VCaP (cell line): Measurements from ENCODE around the gene SUMO3.

ENCODE experiments used
- H3K27ac ChIP-seq: fragments of 450-650 bp; 2 replicates; pipeline ENCODE4 v1.5.1; 2017
- TF ChIP-seq, protein P1 (sequence below): fragments of 450-650 bp; conservative IDR thresholded peaks from 2 replicates; pipeline ENCODE4 v1.5.1; 2017; ENCODE audit warnings: mild to moderate bottlenecking, moderate library complexity

Gene SUMO3

DNA sequence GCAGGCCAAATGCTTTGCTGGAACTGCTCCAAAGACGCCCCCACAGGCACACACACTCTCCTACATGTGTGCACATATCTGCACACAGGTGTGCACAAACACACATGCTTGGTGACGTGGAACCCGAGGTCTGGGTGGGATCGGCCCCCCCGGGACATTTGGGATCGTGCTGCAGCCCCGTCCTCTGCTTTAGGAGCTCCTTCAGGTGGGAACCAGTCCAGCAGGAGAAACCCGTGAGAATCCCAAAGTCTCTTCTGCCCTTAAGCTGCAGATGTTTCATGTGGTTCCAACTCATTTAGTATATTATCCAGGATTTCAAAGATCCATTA is 54.8 kb downstream of the SUMO3 start:
- TF ChIP-seq, protein P1, sequence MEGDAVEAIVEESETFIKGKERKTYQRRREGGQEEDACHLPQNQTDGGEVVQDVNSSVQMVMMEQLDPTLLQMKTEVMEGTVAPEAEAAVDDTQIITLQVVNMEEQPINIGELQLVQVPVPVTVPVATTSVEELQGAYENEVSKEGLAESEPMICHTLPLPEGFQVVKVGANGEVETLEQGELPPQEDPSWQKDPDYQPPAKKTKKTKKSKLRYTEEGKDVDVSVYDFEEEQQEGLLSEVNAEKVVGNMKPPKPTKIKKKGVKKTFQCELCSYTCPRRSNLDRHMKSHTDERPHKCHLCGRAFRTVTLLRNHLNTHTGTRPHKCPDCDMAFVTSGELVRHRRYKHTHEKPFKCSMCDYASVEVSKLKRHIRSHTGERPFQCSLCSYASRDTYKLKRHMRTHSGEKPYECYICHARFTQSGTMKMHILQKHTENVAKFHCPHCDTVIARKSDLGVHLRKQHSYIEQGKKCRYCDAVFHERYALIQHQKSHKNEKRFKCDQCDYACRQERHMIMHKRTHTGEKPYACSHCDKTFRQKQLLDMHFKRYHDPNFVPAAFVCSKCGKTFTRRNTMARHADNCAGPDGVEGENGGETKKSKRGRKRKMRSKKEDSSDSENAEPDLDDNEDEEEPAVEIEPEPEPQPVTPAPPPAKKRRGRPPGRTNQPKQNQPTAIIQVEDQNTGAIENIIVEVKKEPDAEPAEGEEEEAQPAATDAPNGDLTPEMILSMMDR, result no peak
- peak overlapping the region; percentile 76 for H3K27ac ChIP-seq

DNA sequence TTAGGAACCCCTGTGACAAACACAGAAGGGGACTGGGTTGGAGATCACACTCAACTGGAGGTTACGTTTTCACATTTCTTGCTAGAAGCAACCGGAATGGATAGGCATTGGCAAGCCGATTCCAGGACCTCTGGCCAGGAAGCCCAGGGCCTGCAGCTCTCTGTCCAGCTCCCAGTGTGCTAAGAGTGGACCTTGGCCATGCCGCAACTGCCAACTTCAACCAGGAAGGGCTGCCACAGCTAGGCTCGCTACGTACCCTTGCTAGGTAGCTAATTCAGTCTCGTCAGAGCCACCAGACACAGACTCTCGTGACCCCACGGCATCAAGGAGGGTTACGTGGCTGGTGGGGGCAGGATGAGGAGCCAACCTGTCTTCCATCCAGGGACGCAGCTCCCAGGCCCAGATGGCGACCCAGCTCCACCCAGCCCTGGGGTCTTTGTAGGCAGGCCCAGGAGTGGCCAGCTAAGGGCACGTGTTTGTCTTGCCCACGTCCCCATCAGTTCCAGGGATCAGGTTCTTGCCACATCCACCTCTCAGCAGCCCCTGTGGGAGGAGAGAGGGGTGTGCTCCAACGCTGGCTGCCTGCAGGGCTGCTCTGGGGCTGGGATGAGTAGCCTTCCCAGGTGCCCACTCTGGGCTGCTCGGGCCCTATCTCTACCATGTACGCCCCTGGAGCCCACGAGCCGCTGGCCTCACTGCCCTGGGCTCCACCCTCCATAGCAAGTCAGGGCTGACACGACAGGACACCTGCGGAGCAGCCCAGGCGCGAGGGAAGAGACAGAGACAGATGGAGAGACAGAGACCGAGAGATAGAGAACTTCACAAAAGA is 55.4 kb downstream of the SUMO3 start:
- TF ChIP-seq, protein P1, result no peak
- H3K27ac ChIP-seq, result peak overlapping the region; percentile 76

DNA sequence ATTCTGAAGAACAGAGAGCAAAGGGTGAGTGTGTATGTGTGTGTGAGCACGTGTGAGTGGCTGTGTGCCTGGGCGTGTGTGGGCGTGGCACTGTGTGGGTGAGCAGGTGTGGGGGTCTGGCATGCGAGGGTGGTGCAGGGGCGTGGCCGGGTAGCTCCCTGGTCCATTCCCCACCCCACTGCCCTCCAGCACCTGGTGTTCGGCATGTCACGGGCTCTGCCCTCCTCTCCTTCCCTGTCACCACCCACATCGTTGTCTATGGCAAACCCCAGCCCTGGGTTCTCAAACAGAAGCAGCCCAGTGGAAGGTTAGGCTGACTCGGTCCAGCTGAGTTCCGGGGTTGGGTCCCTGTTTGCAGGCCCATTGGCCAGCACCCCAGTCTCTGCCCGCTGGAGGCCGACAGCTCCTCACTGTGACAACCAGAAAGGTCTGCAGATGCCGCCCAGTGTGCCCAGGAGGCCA is 56.1 kb downstream of the SUMO3 start:
- H3K27ac ChIP-seq, result peak overlapping the region; percentile 76; the same call in 1 of the 2 replicates
- TF ChIP-seq, protein P1, result no peak

DNA sequence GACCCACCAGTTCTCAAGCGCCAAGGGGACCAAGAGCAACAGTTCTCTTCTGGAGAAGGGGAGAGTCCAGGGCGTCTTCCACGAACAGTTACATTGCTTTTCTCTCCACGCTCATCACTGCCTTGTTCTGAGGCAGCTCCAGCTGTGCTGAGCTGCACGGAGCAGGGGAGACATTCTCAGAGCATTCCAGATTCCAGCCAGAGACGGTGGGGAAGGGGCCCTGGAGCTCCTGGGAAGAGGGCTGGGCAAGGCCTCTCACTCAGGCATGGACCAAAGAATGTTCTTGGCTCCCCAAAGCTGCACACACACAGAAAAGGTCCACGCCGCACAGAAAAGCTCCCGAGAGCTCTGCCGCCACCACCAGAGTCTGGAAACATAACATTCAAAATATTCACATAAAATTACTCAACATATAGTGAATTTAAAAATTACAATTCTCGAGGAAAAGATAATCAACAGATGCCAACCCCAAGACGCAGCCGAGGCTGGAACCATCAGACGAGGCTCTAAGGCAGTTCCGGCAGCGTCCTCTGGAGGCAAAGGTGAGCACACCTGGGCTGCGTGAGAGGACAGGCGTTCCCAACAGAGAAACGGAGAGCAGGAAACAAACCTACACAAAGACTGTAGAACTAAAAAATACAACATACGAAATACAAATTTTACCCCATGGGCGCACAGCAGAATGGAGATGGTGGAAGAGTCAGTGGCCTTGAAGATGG is 56.7 kb downstream of the SUMO3 start:
- TF ChIP-seq, protein P1, result peak; percentile 78
- H3K27ac ChIP-seq, result peak overlapping the region; percentile 76; the same call in 1 of the 2 replicates

DNA sequence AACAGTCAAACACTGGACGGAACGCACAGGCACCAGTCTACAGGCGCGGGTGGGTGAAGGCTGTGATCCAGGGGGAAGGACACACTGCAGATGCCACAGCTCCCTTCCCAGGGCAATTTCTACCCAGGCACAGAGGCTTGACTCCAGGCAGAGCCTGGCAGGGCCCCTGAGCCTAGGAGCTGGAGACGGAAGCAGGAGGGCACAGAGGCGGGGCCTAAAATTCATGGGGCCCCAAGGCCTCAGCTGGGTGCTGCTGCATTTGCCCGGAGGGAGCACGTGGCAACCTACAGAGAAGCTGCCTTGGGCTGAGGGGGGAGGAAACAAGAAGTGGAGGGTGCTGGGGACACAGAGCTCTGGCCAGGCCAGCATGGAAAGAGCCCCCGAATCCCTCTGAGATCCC is 57.5 kb downstream of the SUMO3 start:
- no peak overlapping the region for H3K27ac ChIP-seq
- TF ChIP-seq, protein P1, result no peak

DNA sequence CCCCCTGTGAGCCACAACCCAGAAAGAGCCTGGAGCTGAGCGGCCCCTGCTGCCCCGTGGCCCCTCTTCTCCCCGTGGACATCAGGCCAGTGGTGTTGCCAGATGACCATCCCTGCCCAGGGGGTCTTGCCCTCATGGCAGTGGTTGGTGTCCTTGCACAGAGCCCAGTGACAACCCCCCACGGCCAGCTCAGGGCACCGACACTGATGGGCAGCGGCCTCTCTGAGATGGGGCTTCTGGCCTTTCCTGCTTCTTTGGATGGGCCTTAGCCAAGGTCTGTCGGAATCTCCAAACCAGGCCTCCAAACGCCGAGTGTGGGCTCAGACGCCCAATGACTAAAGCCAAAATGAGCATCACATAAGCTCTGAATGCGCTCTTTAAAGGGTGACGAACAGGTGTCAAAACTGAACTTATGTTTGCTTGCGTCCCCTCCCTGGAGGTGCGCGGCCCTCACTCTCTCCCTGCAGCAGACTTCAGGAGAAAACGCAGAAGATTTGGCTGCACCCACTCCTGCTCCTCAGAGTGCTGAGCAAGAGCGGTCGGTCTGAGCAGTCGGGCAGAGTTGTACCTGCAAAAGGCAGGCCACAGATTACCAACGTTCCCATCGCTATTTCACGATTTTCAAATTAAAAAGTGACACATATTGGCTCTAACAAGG is 58.1 kb downstream of the SUMO3 start:
- TF ChIP-seq, protein P1, result no peak
- H3K27ac ChIP-seq, result no peak overlapping the region
